NCI-H69 (cell line): Measurements from ENCODE around the gene NLK.

ENCODE experiments used
- DNase-seq: peaks from one replicate; lab custom pipeline; 2025; lab: John Stamatoyannopoulos, UW

The NLK gene

GRCh38 chr17:28113269-28113668 lies 70.8 kb downstream of the NLK start:
- DNase-seq = no peak

GRCh38 chr17:28115046-28115445 lies 72.6 kb downstream of the NLK start:
- no peak for DNase-seq

- no peak for DNase-seq
These were observed 74.8 kb downstream of the NLK start for GRCh38 chr17:28117304-28117703.

GRCh38 chr17:28118362-28118761 lies 75.9 kb downstream of the NLK start:
- no peak for DNase-seq

GRCh38 chr17:28119046-28119445 lies 76.6 kb downstream of the NLK start:
- DNase-seq = no peak

GRCh38 chr17:28119560-28119959 lies 77.1 kb downstream of the NLK start:
- DNase-seq = no peak

- DNase-seq = no peak
These were observed 78.3 kb downstream of the NLK start for GRCh38 chr17:28120766-28121165.

GRCh38 chr17:28124962-28125361 lies 82.5 kb downstream of the NLK start:
- no peak for DNase-seq

- DNase-seq = no peak
These were observed 83.3 kb downstream of the NLK start for GRCh38 chr17:28125526-28126378.

GRCh38 chr17:28127196-28127595 lies 84.7 kb downstream of the NLK start:
- DNase-seq = no peak

- no peak for DNase-seq
These were observed 86.3 kb downstream of the NLK start for GRCh38 chr17:28128779-28129178.

- no peak for DNase-seq
These were observed 88.0 kb downstream of the NLK start for GRCh38 chr17:28130472-28130871.

GRCh38 chr17:28131599-28131998 lies 89.1 kb downstream of the NLK start:
- no peak for DNase-seq

GRCh38 chr17:28133562-28133970 lies 91.1 kb downstream of the NLK start:
- DNase-seq = no peak

GRCh38 chr17:28136923-28137322 lies 94.4 kb downstream of the NLK start:
- DNase-seq = no peak

GRCh38 chr17:28139822-28140221 lies 97.3 kb downstream of the NLK start:
- DNase-seq = peak; percentile 11

- DNase-seq = peak; percentile 36
These were observed 98.8 kb downstream of the NLK start for GRCh38 chr17:28141313-28141712.

- peak; percentile 36 for DNase-seq
These were observed 99.3 kb downstream of the NLK start for GRCh38 chr17:28141773-28142172.

- peak; percentile 21 for DNase-seq
These were observed 99.8 kb downstream of the NLK start for GRCh38 chr17:28142305-28142704.

- DNase-seq = no peak
These were observed 101.5 kb downstream of the NLK start for GRCh38 chr17:28144019-28144418.

GRCh38 chr17:28145348-28145747 lies 102.9 kb downstream of the NLK start:
- DNase-seq = peak; percentile 35

- peak; percentile 97 for DNase-seq
These were observed 104.5 kb downstream of the NLK start for GRCh38 chr17:28147017-28147416.

GRCh38 chr17:28151001-28151400 lies 108.5 kb downstream of the NLK start:
- peak; percentile 95 for DNase-seq

GRCh38 chr17:28154214-28154613 lies 111.7 kb downstream of the NLK start:
- peak; percentile 93 for DNase-seq
